GM12878 (cell line): Measurements from ENCODE around the gene LETM1. TPM values are rescaled to one million over a fixed set of nuclear protein-coding genes. Genes with fewer than 3 reads are reported as not detected.

Experiments
- BCL3 ChIP-seq: IDR thresholded peaks from 2 replicates; pipeline ENCODE4 v1.6.1; 2011; ENCODE audit warnings: borderline replicate concordance, low read depth, mild to moderate bottlenecking, moderate library complexity, low read length; ENCODE audit not compliant: insufficient read depth, poor library complexity, severe bottlenecking
- BMI1 ChIP-seq: fragments of 450-650 bp; IDR thresholded peaks from 2 replicates; pipeline ENCODE4 v1.6.1; 2016; ENCODE audit warnings: mild to moderate bottlenecking, moderate library complexity, borderline replicate concordance
- CBX5 ChIP-seq: sonication (generic); IDR thresholded peaks from 2 replicates; pipeline ENCODE4 v1.6.1; 2016; ENCODE audit warnings: low read depth, moderate library complexity, mild to moderate bottlenecking, inconsistent platforms
- KAT2A ChIP-seq: conservative IDR thresholded peaks from 2 replicates; pipeline ENCODE4 v1.6.1; 2011; ENCODE audit warnings: low read depth, low read length; ENCODE audit not compliant: control insufficient read depth
- NR2C1 ChIP-seq: fragments of 450-650 bp; IDR thresholded peaks from 2 replicates; pipeline ENCODE4 v1.6.1; 2017; ENCODE audit warnings: antibody characterized with exemption, mild to moderate bottlenecking, moderate library complexity
- PML ChIP-seq: IDR thresholded peaks from 2 replicates; pipeline ENCODE4 v1.6.1; 2012; ENCODE audit warnings: low read length, inconsistent platforms
- SMAD5 ChIP-seq: IDR thresholded peaks from 2 replicates; pipeline ENCODE4 v1.6.1; 2016; ENCODE audit warnings: antibody characterized with exemption, low read depth
- ZBTB11 ChIP-seq: fragments of 450-650 bp; formaldehyde crosslinking; IDR thresholded peaks from 2 replicates; pipeline ENCODE4 v1.5.0; 2022; ENCODE audit warnings: mild to moderate bottlenecking, missing genetic modification characterization
- polyA plus RNA-seq, 11 experiments: library from polyadenylated mRNA; depleted of rRNA in 4 of 11; unstranded in 6 of 11; stranded (reverse) in 5 of 11; fragments of >200 nt; fragmentation: Nextera tagmentation in 4 of 11; fragmentation: Illumina TruSeq in 1 of 11; extraction: Ambion mirVana in 4 of 11; extraction: Trizol in 1 of 11; gene quantifications; 1 replicate in 1 of 11; 2 replicates in 10 of 11; pipeline versions ENCODE4 v1.2.1 to v1.2.3, GENCODE V29; 2011 to 2016; ENCODE audit warnings: inconsistent platforms in 2 of 11, missing spikeins in 2 of 11, low read depth in 1 of 11
- total RNA-seq, 4 experiments: library from RNA; depleted of rRNA in 3 of 4; stranded (reverse); fragments of >200 nt in 3 of 4; fragmentation: Illumina TruSeq in 1 of 4; extraction: Trizol in 1 of 4; gene quantifications; 2 replicates each; pipeline versions ENCODE4 v1.2.1 to v1.2.3, GENCODE V29; 2013 to 2021

LETM1 gene
- total and polyA plus RNA-seq, 10 of the 15 experiments (the other 5 are each of a cell fraction or from before 2014, with no cell fraction given), result 2.6 to 65.2 (median 30.2) TPM

GRCh38 chr4:1879485-1879884 is 23.5 kb upstream of the LETM1 start (continued):
- TF ChIP-seq BCL3 (no peak), CBX5 (no peak), PML (no peak), SMAD5 (no peak), BMI1 (no peak), KAT2A (no peak), NR2C1 (no peak), ZBTB11 (CRISPR knock-in tag) (no peak)
